Activated CD8-positive, alpha-beta T cell treated with anti-CD3 and anti-CD28 coated beads for 36 hours (primary cell): ENCODE measurements around the gene ANO1. TPM values are rescaled to one million over a fixed set of nuclear protein-coding genes. Genes with fewer than 3 reads are reported as not detected.

Experiments
- ATAC-seq: fragments of 200-7000 bp; cut with Tn5 transposase; one replicate; pipeline ENCODE4 v1.10.0; 2021; ENCODE audit warnings: mild to moderate bottlenecking, moderate library complexity
- CTCF ChIA-PET: fragments of 350-600 bp; sonication (Branson Sonifier 250); formaldehyde crosslinking; loops from one replicate; lab custom pipeline; 2021; ENCODE audit warnings: antibody characterized with exemption; lab: Charles Lee
- POLR2A ChIA-PET: fragments of 350-600 bp; sonication (Branson Sonifier 250); formaldehyde crosslinking; loops from one replicate; lab custom pipeline; 2021; ENCODE audit warnings: antibody characterized with exemption; lab: Charles Lee
- DNase-seq: peaks from one replicate; pipeline ENCODE4 v3.0.0-alpha.2; 2020
- H3K27ac Mint-ChIP-seq: one replicate; pipeline ENCODE4 v1.8.0; 2021; ENCODE audit warnings: mild to moderate bottlenecking, mixed read lengths
- H3K27me3 Mint-ChIP-seq: one replicate; pipeline ENCODE4 v1.8.0; 2021; ENCODE audit warnings: mixed read lengths
- H3K36me3 Mint-ChIP-seq: one replicate; pipeline ENCODE4 v1.8.0; 2021; ENCODE audit warnings: low read depth, mixed read lengths
- H3K4me1 Mint-ChIP-seq: one replicate; pipeline ENCODE4 v1.8.0; 2021; ENCODE audit warnings: low read depth, mixed read lengths
- H3K4me3 Mint-ChIP-seq: one replicate; pipeline ENCODE4 v1.8.0; 2021; ENCODE audit warnings: mild to moderate bottlenecking, moderate library complexity, mixed read lengths
- H3K9me3 Mint-ChIP-seq: one replicate; pipeline ENCODE4 v1.8.0; 2021; ENCODE audit warnings: mixed read lengths
- CTCF ChIP-seq: fragments of 200-600 bp; IDR thresholded peaks from one replicate; pipeline ENCODE4 v1.8.0; 2022; ENCODE audit warnings: antibody characterized with exemption, mild to moderate bottlenecking
- intact Hi-C: fragments of 100-400 bp; cut with micrococcal nuclease; formaldehyde crosslinking; loops from one replicate; pipeline ENCODE4 v1.10.0; 2022
- total RNA-seq, 2 experiments: library from RNA; stranded (reverse); gene quantifications; one replicate each; pipeline ENCODE4 v1.2.3, GENCODE V29; 2021

ANO1 gene
- total RNA-seq, 2 experiments from 2014 or later = not detected

GRCh38 chr11:70061734-70062133, 16.4 kb upstream of the ANO1 start:
- ChIA-PET CTCF (no interaction called here), POLR2A (no interaction called here)
- DNase-seq (no peak), ATAC-seq (no peak)
- no peak for TF ChIP-seq CTCF
- H3K4me1 Mint-ChIP-seq = no peaks in the 10 kb centered on the region
- peaks cover 17% of the 10 kb centered on the region for H3K27me3 Mint-ChIP-seq
- intact Hi-C loops = no loop called here
- H3K9me3 Mint-ChIP-seq = no peaks in the 10 kb centered on the region
- H3K36me3 Mint-ChIP-seq = no peaks in the 10 kb centered on the region
- H3K4me3 Mint-ChIP-seq = no peak overlapping the region
- H3K27ac Mint-ChIP-seq = no peak overlapping the region

- Mint-ChIP-seq H3K4me3 (no peak overlapping the region), H3K36me3 (no peaks in the 10 kb centered on the region), H3K9me3 (no peaks in the 10 kb centered on the region), H3K27me3 (peaks cover 9% of the 10 kb centered on the region), H3K27ac (no peak overlapping the region), H3K4me1 (no peaks in the 10 kb centered on the region)
- no peak for TF ChIP-seq CTCF
- ChIA-PET POLR2A (no interaction called here), CTCF (no interaction called here)
- DNase-seq (no peak), ATAC-seq (no peak)
- intact Hi-C loops = no loop called here
These were observed 15.0 kb upstream of the ANO1 start for GRCh38 chr11:70063121-70063520.

- intact Hi-C loops = no loop called here
- Mint-ChIP-seq H3K9me3 (no peaks in the 10 kb centered on the region), H3K36me3 (no peaks in the 10 kb centered on the region), H3K4me3 (no peak overlapping the region), H3K27ac (no peak overlapping the region), H3K4me1 (no peaks in the 10 kb centered on the region), H3K27me3 (peaks cover 9% of the 10 kb centered on the region)
- ChIA-PET CTCF (no interaction called here), POLR2A (no interaction called here)
- no peak for TF ChIP-seq CTCF
- DNase-seq (no peak), ATAC-seq (no peak)
These were observed 14.6 kb upstream of the ANO1 start for GRCh38 chr11:70063555-70063954.

- ChIA-PET POLR2A (no interaction called here), CTCF (no interaction called here)
- Mint-ChIP-seq H3K36me3 (no peaks in the 10 kb centered on the region), H3K4me1 (no peaks in the 10 kb centered on the region), H3K27me3 (peaks cover 10% of the 10 kb centered on the region), H3K4me3 (no peak overlapping the region), H3K9me3 (no peaks in the 10 kb centered on the region), H3K27ac (no peak overlapping the region)
- intact Hi-C loops = no loop called here
- ATAC-seq = no peak
- no peak for DNase-seq
- TF ChIP-seq CTCF = no peak
These were observed 13.9 kb upstream of the ANO1 start for GRCh38 chr11:70064008-70064725.

- peaks cover 13% of the 10 kb centered on the region for H3K27me3 Mint-ChIP-seq
- intact Hi-C loops = no loop called here
- no peaks in the 10 kb centered on the region for H3K36me3 Mint-ChIP-seq
- no peak overlapping the region for H3K4me3 Mint-ChIP-seq
- no peak for ATAC-seq
- H3K27ac Mint-ChIP-seq = no peak overlapping the region
- TF ChIP-seq CTCF = no peak
- no peaks in the 10 kb centered on the region for H3K9me3 Mint-ChIP-seq
- CTCF ChIA-PET = no interaction called here
- POLR2A ChIA-PET = no interaction called here
- no peak for DNase-seq
- H3K4me1 Mint-ChIP-seq = no peaks in the 10 kb centered on the region
These were observed 13.3 kb upstream of the ANO1 start for GRCh38 chr11:70064726-70065317.
